HepG2 (cell line): Measurements from ENCODE around the gene THSD8. TPM values are rescaled to one million over a fixed set of nuclear protein-coding genes. Genes with fewer than 3 reads are reported as not detected.

Experiments used
- ETV6 ChIP-seq: sonication (generic); formaldehyde crosslinking; conservative IDR thresholded peaks from 2 replicates; pipeline ENCODE4 v1.4.0; 2020; ENCODE audit warnings: missing genetic modification reagents
- HIVEP1 ChIP-seq: sonication (generic); formaldehyde crosslinking; IDR thresholded peaks from 2 replicates; pipeline ENCODE4 v1.4.0; 2020; ENCODE audit warnings: mild to moderate bottlenecking, missing genetic modification reagents
- HOXA3 ChIP-seq: sonication (generic); formaldehyde crosslinking; IDR thresholded peaks from 2 replicates; pipeline ENCODE4 v1.5.0; 2020; ENCODE audit warnings: missing genetic modification reagents
- JUND ChIP-seq: sonication (generic); formaldehyde crosslinking; IDR thresholded peaks from 2 replicates; pipeline ENCODE4 v1.8.0; 2022; ENCODE audit warnings: mild to moderate bottlenecking, missing genetic modification reagents
- MATR3 ChIP-seq: sonication (generic); formaldehyde crosslinking; IDR thresholded peaks from 2 replicates; pipeline ENCODE4 v1.4.0; 2020; ENCODE audit warnings: missing genetic modification reagents
- MED1 ChIP-seq: sonication (generic); formaldehyde crosslinking; IDR thresholded peaks from 2 replicates; pipeline ENCODE4 v1.4.0; 2020; ENCODE audit warnings: missing genetic modification reagents
- NBN ChIP-seq: fragments of 450-650 bp; conservative IDR thresholded peaks from 2 replicates; pipeline ENCODE4 v1.6.1; 2017
- PHF5A ChIP-seq: IDR thresholded peaks from one replicate; pipeline ENCODE4 v1.6.1; 2018; ENCODE audit warnings: low read depth, missing genetic modification reagents; ENCODE audit not compliant: unreplicated experiment
- PRPF4 ChIP-seq: fragments of 200-400 bp; formaldehyde crosslinking; IDR thresholded peaks from 2 replicates; pipeline ENCODE4 v1.6.1; 2016; ENCODE audit warnings: low read length, low read depth; ENCODE audit not compliant: poor library complexity, severe bottlenecking
- SAP130 ChIP-seq: IDR thresholded peaks from 2 replicates; pipeline ENCODE4 v1.6.1; 2016; ENCODE audit warnings: low read depth
- SETDB1 ChIP-seq: sonication (generic); formaldehyde crosslinking; IDR thresholded peaks from 2 replicates; pipeline ENCODE4 v1.5.1; 2020; ENCODE audit warnings: missing genetic modification reagents, mild to moderate bottlenecking, borderline replicate concordance
- SMARCC2 ChIP-seq: fragments of 450-650 bp; IDR thresholded peaks from 2 replicates; pipeline ENCODE4 v1.6.1; 2017; ENCODE audit warnings: antibody characterized with exemption, mild to moderate bottlenecking
- ZC3H13 ChIP-seq: sonication (generic); formaldehyde crosslinking; IDR thresholded peaks from 2 replicates; pipeline ENCODE4 v1.8.1; 2023; ENCODE audit warnings: mild to moderate bottlenecking, missing genetic modification reagents, moderate library complexity
- ZNF17 ChIP-seq: sonication (generic); formaldehyde crosslinking; IDR thresholded peaks from 2 replicates; pipeline ENCODE4 v1.5.0; 2020; ENCODE audit warnings: mild to moderate bottlenecking, missing genetic modification reagents
- ZNF3 ChIP-seq: IDR thresholded peaks from 2 replicates; pipeline ENCODE4 v1.7.0; 2017; ENCODE audit warnings: inconsistent platforms
- ZNF546 ChIP-seq: sonication (generic); formaldehyde crosslinking; conservative IDR thresholded peaks from 2 replicates; pipeline ENCODE4 v1.8.1; 2023; ENCODE audit warnings: mild to moderate bottlenecking, missing genetic modification reagents
- ZNF572 ChIP-seq: sonication (generic); formaldehyde crosslinking; IDR thresholded peaks from 2 replicates; pipeline ENCODE4 v1.5.1; 2020; ENCODE audit warnings: mild to moderate bottlenecking, missing genetic modification reagents
- polyA plus RNA-seq, 8 experiments: library from polyadenylated mRNA; depleted of rRNA in 3 of 8; stranded (reverse) in 7 of 8; unstranded in 1 of 8; fragments of >200 nt; fragmentation: Illumina TruSeq in 4 of 8; extraction: Trizol in 4 of 8; gene quantifications; 2 replicates each; pipeline versions ENCODE4 v1.2.1 to v1.2.3, GENCODE V29; 2011 to 2016; ENCODE audit warnings: low read depth in 4 of 8, missing spikeins in 1 of 8, mixed read lengths in 1 of 8; ENCODE audit not compliant: insufficient read depth in 1 of 8
- total RNA-seq, 5 experiments: library from RNA; depleted of rRNA; stranded (reverse); fragments of >200 nt; fragmentation: Illumina TruSeq; extraction: Trizol; gene quantifications; 2 replicates each; pipeline ENCODE4 v1.2.3, GENCODE V29; 2016; ENCODE audit warnings: low read depth in 1 of 5
- TF ChIP-seq, protein P1 (sequence below): sonication (generic); formaldehyde crosslinking; IDR thresholded peaks from 2 replicates; pipeline ENCODE4 v1.5.0; 2020; ENCODE audit warnings: mild to moderate bottlenecking, missing genetic modification reagents, moderate library complexity
- TF ChIP-seq, protein P2 (sequence below): sonication (generic); formaldehyde crosslinking; conservative IDR thresholded peaks from 2 replicates; pipeline ENCODE4 v1.4.0; 2020; ENCODE audit warnings: missing genetic modification reagents
- TF ChIP-seq, protein P3 (sequence below): sonication (generic); formaldehyde crosslinking; conservative IDR thresholded peaks from 2 replicates; pipeline ENCODE4 v1.5.0; 2020; ENCODE audit warnings: missing genetic modification reagents
- TF ChIP-seq, protein P4 (sequence below), 2 experiments: fragments of 450-650 bp in 1 of 2; sonication (generic) in 1 of 2; formaldehyde crosslinking; IDR thresholded peaks; 2 replicates each; pipeline versions ENCODE4 v1.5.0 to v1.8.0; 2020 to 2022; ENCODE audit warnings: mild to moderate bottlenecking in 1 of 2, missing genetic modification reagents in 1 of 2
- TF ChIP-seq, protein P5 (sequence below): sonication (generic); formaldehyde crosslinking; conservative IDR thresholded peaks from 2 replicates; pipeline ENCODE4 v1.8.1; 2023; ENCODE audit warnings: missing genetic modification reagents

Gene THSD8
- total and polyA plus RNA-seq, 2 of the 13 experiments (the other 11 are each of a cell fraction or from before 2014, with no cell fraction given) = 4.8 to 14.9 TPM

DNA sequence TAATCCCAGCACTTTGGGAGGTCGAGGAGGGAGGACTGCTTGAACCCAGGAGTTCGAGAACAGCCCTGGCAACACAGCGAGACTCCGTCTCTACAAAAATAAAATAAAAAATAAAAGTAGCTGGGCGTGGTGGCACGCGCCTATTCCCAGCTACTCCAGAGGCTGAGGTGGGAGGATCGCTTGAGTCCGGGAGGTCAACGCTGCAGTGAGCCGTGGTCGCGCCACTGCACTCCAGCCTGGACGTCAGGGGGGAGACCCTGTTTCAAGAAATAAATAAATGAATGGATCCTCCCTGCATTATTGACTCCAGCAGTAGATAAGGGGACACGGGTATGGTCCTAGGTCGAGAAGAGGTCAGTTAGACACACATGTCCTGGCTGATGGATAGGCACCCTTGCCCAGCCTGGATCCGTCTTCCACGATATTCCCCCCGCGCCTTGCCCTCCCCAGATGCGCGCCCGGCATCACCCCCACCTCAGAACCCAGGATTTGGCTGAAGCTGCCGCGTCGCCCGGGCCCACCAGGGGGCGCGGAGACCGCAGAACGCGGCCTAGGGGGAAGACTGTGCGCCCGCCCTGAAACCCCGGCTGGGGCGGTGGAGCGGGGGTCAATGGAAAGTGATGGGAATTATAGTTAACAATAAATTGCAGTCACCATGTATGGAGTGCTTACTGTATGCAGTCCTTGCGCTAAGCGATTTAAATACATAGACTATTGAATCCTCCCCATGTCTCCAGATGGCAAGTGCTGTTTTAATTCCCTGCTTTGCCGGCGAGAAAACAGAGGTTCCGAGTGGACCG is 24.5 kb upstream of the THSD8 start (continued):
- TF ChIP-seq MATR3 (CRISPR knock-in tag) (no peak), NBN (no peak), ZNF572 (CRISPR knock-in tag) (0 out of 2 replicates have a peak, but pooled peaks have one; percentile 57), ZNF3 (no peak), HOXA3 (CRISPR knock-in tag) (peak; percentile 58; the same call in 1 of the 2 replicates), ETV6 (CRISPR knock-in tag) (no peak), MED1 (CRISPR knock-in tag) (peak; percentile 61), PRPF4 (no peak), PHF5A (CRISPR knock-in tag) (no peak), ZNF546 (CRISPR knock-in tag) (0 out of 2 replicates have a peak, but pooled peaks have one; percentile 42), JUND (CRISPR knock-in tag) (no peak), SETDB1 (no peak), SMARCC2 (no peak), ZC3H13 (no peak), SAP130 (CRISPR knock-in tag) (peak; percentile 38; the same call in 1 of the 2 replicates), ZNF17 (peak; percentile 58; the same call in 1 of the 2 replicates), HIVEP1 (CRISPR knock-in tag) (no peak)
- TF ChIP-seq, protein P1, sequence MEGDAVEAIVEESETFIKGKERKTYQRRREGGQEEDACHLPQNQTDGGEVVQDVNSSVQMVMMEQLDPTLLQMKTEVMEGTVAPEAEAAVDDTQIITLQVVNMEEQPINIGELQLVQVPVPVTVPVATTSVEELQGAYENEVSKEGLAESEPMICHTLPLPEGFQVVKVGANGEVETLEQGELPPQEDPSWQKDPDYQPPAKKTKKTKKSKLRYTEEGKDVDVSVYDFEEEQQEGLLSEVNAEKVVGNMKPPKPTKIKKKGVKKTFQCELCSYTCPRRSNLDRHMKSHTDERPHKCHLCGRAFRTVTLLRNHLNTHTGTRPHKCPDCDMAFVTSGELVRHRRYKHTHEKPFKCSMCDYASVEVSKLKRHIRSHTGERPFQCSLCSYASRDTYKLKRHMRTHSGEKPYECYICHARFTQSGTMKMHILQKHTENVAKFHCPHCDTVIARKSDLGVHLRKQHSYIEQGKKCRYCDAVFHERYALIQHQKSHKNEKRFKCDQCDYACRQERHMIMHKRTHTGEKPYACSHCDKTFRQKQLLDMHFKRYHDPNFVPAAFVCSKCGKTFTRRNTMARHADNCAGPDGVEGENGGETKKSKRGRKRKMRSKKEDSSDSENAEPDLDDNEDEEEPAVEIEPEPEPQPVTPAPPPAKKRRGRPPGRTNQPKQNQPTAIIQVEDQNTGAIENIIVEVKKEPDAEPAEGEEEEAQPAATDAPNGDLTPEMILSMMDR (CRISPR knock-in tag) = peak; percentile 92
- TF ChIP-seq, protein P2, sequence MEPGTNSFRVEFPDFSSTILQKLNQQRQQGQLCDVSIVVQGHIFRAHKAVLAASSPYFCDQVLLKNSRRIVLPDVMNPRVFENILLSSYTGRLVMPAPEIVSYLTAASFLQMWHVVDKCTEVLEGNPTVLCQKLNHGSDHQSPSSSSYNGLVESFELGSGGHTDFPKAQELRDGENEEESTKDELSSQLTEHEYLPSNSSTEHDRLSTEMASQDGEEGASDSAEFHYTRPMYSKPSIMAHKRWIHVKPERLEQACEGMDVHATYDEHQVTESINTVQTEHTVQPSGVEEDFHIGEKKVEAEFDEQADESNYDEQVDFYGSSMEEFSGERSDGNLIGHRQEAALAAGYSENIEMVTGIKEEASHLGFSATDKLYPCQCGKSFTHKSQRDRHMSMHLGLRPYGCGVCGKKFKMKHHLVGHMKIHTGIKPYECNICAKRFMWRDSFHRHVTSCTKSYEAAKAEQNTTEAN (CRISPR knock-in tag) = no peak
- TF ChIP-seq, protein P3, sequence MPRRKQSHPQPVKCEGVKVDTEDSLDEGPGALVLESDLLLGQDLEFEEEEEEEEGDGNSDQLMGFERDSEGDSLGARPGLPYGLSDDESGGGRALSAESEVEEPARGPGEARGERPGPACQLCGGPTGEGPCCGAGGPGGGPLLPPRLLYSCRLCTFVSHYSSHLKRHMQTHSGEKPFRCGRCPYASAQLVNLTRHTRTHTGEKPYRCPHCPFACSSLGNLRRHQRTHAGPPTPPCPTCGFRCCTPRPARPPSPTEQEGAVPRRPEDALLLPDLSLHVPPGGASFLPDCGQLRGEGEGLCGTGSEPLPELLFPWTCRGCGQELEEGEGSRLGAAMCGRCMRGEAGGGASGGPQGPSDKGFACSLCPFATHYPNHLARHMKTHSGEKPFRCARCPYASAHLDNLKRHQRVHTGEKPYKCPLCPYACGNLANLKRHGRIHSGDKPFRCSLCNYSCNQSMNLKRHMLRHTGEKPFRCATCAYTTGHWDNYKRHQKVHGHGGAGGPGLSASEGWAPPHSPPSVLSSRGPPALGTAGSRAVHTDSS (CRISPR knock-in tag) = no peak
- TF ChIP-seq, protein P4, sequence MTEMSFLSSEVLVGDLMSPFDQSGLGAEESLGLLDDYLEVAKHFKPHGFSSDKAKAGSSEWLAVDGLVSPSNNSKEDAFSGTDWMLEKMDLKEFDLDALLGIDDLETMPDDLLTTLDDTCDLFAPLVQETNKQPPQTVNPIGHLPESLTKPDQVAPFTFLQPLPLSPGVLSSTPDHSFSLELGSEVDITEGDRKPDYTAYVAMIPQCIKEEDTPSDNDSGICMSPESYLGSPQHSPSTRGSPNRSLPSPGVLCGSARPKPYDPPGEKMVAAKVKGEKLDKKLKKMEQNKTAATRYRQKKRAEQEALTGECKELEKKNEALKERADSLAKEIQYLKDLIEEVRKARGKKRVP (CRISPR knock-in tag; IDR thresholded peaks at IDR 0.05) = no peak
- TF ChIP-seq, protein P5, sequence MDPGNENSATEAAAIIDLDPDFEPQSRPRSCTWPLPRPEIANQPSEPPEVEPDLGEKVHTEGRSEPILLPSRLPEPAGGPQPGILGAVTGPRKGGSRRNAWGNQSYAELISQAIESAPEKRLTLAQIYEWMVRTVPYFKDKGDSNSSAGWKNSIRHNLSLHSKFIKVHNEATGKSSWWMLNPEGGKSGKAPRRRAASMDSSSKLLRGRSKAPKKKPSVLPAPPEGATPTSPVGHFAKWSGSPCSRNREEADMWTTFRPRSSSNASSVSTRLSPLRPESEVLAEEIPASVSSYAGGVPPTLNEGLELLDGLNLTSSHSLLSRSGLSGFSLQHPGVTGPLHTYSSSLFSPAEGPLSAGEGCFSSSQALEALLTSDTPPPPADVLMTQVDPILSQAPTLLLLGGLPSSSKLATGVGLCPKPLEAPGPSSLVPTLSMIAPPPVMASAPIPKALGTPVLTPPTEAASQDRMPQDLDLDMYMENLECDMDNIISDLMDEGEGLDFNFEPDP = no peak
